Nucleus accumbens (tissue), 56 donors: ENCODE measurements around the gene MYH15.

Source experiments
- DNase-seq, 56 donors: peaks; one replicate each; lab custom pipeline; 2025; lab: John Stamatoyannopoulos, UW

Gene MYH15

GRCh38 chr3:108510496-108510895 lies at the start of gene MYH15:
TSS of gene MYH15 (minus strand) at chr3:108510596. CDS start at chr3:108510530, 66 bp downstream.
- DNase-seq: no peak

GRCh38 chr3:108555966-108556581 lies 45.7 kb upstream of the MYH15 start:
- DNase-seq: no peak

- DNase-seq: no peak
These were observed 44.6 kb upstream of the MYH15 start for GRCh38 chr3:108554913-108555571.

DNA sequence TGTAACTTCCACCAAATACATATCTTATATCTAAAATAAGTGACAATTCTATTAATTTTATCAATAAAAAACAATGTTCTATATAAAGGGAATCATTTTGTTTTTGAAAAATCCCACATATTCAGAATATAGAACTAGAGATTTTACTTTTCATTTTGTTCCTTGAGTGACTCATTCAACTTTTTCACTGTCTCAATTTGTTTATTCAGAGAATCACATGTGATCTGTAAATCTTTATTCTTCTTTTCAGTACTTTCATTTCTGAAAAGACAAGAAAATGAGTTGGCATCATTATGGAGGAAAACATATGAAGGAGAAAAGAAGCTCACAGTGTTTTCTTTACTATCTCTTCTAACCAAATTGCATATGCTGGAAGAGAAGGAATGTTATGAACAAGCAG lies 43.8 kb upstream of the MYH15 start:
- DNase-seq: no peak

DNA sequence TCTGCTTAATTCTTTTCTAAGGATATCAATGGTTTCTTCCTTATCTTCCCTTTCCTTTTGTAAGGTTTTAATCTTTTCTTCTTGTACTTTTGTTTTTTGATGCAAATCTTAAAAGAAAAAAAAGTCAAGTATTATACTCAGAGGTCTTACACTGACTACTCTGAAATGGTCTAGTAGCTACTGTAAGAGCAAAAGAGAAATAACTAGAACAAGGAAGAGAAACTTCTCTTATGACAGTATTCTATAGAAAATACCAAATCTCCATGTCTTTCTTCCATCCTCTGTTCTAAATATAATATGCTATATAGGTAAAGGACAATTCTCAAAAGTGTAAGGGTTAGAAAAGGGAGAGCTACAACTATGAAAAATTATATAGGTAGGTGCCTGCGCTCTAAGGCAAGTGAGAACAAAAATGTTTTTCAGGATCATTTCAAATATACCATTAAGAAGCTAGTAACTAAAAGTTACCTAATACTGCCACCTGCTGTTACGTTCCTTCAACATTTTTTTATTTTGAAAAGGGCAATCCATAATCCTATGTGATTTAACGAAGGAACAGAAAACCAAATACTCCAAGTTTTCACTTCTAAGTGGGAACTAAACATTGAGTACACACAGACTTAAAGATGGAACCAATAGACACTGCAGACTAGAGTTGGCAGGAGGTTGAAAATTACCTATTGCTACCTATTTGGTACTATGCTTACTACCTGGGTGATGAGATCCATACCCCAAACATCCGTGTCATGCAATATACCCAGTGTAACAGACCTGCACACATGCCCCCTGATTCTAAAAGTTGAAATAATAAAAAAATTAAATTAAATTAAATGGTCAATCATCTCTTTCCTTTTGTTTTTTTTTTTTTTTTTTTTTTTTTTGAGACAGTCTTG lies 42.1 kb upstream of the MYH15 start:
- DNase-seq: no peak

GRCh38 chr3:108548886-108549285 lies 38.5 kb upstream of the MYH15 start:
- no peak for DNase-seq

DNA sequence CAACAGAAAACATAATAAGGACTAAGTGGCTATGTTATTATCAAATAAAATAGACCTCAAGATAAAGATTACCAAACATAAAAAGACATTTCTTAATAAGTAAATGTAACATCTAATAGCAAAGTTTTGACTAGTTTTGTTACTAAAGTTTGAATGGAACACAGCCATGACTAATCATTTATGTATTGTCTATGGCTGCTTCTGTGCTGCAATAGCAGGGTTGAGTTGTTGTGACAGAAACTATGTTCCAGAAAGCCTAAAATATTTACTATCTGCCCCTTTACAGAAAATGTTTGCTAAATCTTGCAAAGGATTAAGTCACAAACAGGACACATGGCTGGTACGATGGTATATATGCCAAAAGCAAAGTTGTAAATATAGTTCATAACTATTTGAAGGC lies 37.9 kb upstream of the MYH15 start:
- no peak for DNase-seq

DNA sequence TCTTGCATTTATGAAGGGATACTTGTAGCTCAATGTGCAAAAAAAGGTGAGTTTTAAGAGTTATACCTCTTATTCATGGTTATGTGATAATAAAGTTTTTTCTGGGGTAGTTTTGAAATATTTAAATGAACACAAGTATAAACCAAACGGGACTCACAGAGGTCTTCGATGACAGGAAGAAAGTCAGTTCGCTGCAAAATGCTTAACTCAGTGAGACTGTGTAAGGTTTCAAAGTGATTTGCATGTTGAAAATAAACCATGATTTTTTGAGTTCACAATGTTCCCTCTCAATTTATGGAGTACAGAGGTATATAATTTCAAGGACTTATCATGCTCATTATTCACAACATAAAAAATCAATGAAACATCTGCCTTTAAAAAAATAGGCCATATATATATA lies 36.3 kb upstream of the MYH15 start:
- no peak for DNase-seq

DNA sequence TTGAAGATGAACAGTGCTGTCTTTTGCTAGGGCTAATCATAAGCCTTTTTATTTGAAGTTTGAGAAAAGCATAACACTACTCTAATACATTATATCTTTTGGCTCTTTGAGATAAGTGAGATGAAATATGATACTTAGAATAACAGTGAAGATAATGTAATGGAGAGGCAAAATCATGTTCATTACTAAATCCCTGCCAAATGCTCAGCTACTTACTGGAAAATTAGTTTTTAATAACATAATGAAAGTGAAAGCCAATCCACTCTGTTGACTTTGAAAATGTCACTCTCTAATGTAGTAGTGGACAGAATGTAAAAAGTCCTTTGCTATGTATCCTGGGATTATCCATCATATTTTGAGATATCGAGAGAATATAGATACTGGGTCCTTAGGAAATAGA lies 35.9 kb upstream of the MYH15 start:
- DNase-seq: no peak

DNA sequence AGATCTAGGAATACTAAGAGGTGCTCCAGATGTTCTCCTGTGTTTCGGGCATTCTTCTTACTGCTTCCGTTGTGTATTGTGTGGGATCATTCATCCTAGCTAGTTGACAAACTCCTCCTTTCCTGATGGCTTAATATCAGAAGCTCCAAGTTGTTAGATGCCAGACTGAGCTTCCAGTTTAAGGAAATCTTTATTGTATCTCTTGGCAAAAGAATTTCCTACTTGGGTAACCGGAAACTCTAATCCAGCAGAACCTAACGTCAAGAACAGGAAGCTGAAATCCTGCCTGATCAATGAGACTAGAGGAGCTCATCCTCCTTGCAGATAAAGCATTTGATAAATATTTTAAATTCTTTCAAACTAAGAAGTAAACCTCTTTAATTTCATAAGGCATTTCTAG lies 27.7 kb upstream of the MYH15 start:
- no peak for DNase-seq

- DNase-seq: no peak
These were observed 18.3 kb upstream of the MYH15 start for GRCh38 chr3:108528459-108529252.

DNA sequence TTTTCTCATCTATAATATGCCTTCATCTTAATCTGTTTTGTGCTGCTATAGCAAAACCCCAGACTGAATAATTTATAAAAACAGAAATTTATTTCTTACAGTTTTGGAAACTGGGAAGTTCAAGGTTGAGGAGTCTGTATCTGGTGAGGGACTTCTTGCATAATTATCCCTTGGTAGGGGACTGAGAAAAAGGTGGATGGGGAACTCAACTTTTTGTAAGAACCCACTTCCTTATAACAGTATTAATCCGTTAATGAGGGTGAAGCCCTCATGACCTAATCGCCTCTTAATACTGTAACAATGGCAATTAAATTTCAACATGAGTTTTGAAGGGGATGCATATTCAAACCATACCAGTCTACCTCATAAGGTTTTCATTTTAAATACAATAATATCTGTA lies 17.4 kb upstream of the MYH15 start:
- no peak for DNase-seq

- DNase-seq: no peak
These were observed 16.7 kb upstream of the MYH15 start for GRCh38 chr3:108527109-108527508.

- no peak for DNase-seq
These were observed 15.6 kb upstream of the MYH15 start for GRCh38 chr3:108525971-108526370.

DNA sequence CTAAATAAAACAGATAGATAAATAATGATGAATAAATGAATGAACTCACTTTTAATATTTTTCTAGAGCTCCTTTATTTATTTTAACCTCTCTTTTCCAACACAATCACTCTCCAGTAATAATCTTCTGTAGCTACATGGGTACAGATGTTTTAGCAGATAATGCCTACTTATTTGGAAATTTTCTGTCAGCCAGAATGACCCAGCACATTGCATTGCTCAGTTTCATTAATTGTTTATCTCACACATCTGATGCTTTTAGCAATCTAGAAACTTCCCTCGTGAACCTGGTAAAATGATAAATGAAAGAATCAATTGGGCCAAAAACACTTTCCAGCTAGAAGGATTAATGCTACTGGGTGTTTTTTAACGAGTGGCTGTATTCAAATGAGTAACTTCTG lies 14.9 kb upstream of the MYH15 start:
- no peak for DNase-seq

DNA sequence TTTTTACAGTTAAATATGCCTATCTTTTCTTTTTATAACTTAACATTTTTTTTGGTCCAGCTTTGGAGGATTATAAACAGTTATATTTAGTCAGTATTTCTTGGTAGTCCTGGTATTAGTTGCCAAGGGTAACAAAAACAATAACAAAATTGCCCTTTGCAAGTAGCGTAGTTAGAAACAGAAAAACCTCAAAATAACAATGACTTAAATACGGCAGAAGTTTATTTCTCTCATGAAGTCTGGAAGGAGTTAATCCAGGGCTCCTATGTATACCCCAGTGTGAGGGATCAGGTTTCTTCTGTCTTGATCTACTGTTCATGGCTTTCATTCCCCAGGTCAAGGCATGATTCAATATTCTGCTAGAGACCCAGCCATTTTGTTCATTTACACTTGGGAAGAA lies 14.1 kb upstream of the MYH15 start:
- no peak for DNase-seq

DNA sequence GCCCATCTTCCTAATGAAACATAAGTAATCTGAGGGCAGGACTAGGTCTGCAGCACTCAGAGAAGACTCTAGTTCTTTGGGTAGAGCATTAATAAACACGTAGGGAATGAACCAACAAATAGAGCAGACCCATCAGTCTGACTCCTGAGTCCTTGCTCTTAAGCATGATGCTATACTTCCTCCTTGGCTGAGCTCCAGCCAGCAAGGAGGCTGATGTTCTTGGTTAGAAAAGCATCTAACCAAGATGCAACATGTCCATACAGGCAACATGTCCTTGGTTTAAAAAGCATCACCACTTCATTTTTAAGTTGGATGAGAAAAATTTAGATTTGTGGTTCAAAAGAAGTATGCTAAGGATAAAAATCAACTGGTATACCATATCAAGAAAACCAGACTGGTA lies 8.5 kb upstream of the MYH15 start:
- no peak for DNase-seq

GRCh38 chr3:108516881-108517280 lies 6.5 kb upstream of the MYH15 start:
- DNase-seq: no peak

DNA sequence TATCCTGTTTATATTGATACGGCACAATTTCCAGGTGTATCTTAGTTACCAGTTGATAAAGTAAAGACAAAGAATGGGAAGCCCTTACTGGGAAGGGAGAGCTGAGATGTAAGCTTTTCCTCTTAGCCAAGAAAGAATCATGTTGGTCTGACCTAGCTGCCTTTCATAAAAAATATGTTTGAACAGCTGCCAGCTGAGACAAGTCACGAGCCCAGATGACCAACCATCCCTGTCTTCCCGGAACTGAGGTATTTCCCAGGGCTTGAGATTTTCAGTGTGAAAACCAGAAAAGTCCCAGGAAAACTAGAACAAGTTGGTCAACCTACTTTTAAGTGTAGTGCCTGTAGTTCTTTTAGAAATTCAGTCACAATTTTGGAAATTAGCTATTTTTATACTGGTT lies 3.6 kb upstream of the MYH15 start:
- DNase-seq: no peak

DNA sequence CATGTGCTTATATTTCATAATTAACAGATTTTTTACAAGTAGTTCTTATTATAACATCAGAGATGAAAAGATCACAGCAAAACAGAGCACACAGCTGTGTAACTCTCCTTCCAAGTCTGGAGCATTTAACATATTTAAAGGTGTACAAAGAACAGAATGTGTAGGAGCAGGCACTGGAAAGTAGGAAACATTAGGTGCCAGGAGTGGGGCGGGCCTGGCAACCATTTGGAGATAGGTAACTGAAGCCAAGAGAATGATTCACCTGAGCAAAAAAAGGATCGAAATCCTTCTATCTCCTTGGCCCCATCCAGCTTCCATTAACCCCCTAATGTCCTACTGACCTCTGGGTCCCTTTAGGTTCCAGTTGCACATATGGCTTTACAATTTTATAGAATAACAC lies 2.3 kb upstream of the MYH15 start:
- DNase-seq: no peak

DNA sequence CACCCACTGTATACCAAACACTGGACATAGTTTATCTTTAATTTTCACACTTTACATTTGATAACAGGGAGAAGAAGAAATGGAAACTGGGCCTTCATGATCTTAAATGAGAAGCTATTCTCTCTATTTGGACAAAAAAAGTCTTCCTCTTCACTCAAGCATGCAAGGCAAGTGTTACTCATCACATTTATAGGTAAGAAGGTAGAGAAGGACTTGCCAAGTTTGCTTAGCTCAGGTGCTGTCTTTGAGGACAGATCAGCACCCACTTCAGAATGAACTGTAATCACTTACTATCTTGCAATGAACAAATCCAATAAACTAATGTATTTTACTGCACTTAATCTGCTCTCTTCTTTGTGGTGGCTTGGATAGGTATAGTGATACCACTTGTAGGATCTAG lies 1.1 kb upstream of the MYH15 start:
- DNase-seq: no peak
